Thyroid gland (tissue), 4 donors: ENCODE results near the gene ALDH3A2. TPM values are rescaled to one million over a fixed set of nuclear protein-coding genes. Genes with fewer than 3 reads are reported as not detected.

Experiments used
- DNase-seq, 2 donors: peaks; one replicate each; pipeline ENCODE4 v3.0.0-alpha.2; 2019
- H3K27ac ChIP-seq, 3 donors: fragments of 200-600 bp; sonication (generic); 1 replicate in 2 of 3; 2 replicates in 1 of 3; pipeline ENCODE4 v1.5.1; 2016 to 2019; ENCODE audit warnings: mild to moderate bottlenecking in 1 of 3, moderate library complexity in 1 of 3
- H3K27me3 ChIP-seq: fragments of 200-600 bp; sonication (generic); one replicate; pipeline ENCODE4 v1.5.1; 2019
- H3K36me3 ChIP-seq, 2 donors: fragments of 200-600 bp; sonication (generic); one replicate each; pipeline ENCODE4 v1.5.1; 2016 to 2019
- H3K4me1 ChIP-seq, 2 donors: fragments of 200-600 bp; sonication (generic); one replicate each; pipeline ENCODE4 v1.5.1; 2017 to 2019
- H3K4me3 ChIP-seq, 3 donors: fragments of 200-600 bp; sonication (generic); replicated peaks in 1 of 3; 1 replicate in 2 of 3; 2 replicates in 1 of 3; pipeline ENCODE4 v1.5.1; 2016; ENCODE audit warnings: mild to moderate bottlenecking in 1 of 3
- H3K9me3 ChIP-seq: fragments of 200-600 bp; sonication (generic); one replicate; pipeline ENCODE4 v1.5.1; 2017
- CTCF ChIP-seq, 6 experiments: fragments of 200-600 bp in 3 of 6; fragments of 450-650 bp in 3 of 6; sonication (generic) in 3 of 6; IDR thresholded peaks; one replicate each; pipeline ENCODE4 v1.5.1; 2016 to 2019; ENCODE audit warnings: antibody characterized with exemption in 6 of 6, mild to moderate bottlenecking in 2 of 6, inconsistent platforms in 1 of 6, moderate library complexity in 1 of 6
- POLR2A ChIP-seq, 2 donors: fragments of 450-650 bp; IDR thresholded peaks; one replicate each; pipeline ENCODE4 v1.6.1; 2017; ENCODE audit warnings: antibody characterized with exemption in 2 of 2, mild to moderate bottlenecking in 2 of 2, moderate library complexity in 1 of 2
- WGBS, 2 donors: methylation state at CpG; one replicate each; pipeline ENCODE4 v1.1.5; 2017; 5-methylcytosine and 5-hydroxymethylcytosine counted together
- intact Hi-C: fragments of 100-400 bp; cut with DNase I; formaldehyde crosslinking; loops from one replicate; pipeline ENCODE4 v1.15.1; 2023
- total RNA-seq, 4 donors: library from RNA; depleted of rRNA; stranded (reverse); fragments of >200 nt; gene quantifications; one replicate each; pipeline ENCODE4 v1.2.3, GENCODE V29; 2016

Gene ALDH3A2
- 100 to 1,000 TPM; 198 to 566 (median 366) TPM for total RNA-seq

- DNase-seq: peak; percentile 100
- peak within 1 kb of the TSS; percentile 96 to 98 (median 97) for H3K27ac ChIP-seq
- intact Hi-C loops: loop anchor here (10.0 kb wide), 1 partner anchor 134 kb away; no protein-coding TSS in a partner anchor
- peaks cover 49 to 59% of the 10 kb centered on the region in 2 donors for H3K4me1 ChIP-seq
- TF ChIP-seq CTCF (IDR thresholded peaks at IDR 0.05) (peak in 3 of 6 experiments; percentile 21 to 41 (median 34)), POLR2A (IDR thresholded peaks at IDR 0.05) (peak; percentile 66 to 97)
- peaks cover 7 to 8% of the 10 kb centered on the region in 2 donors for H3K36me3 ChIP-seq
- 0% methylated on average over 18 to 22 of the region's 71 CpGs for WGBS, 2 donors
- H3K27me3 ChIP-seq: no peaks in the 10 kb centered on the region
- no peaks in the 10 kb centered on the region for H3K9me3 ChIP-seq
- peak within 1 kb of the TSS; percentile 56 to 71 (median 71) for H3K4me3 ChIP-seq
Observed at GRCh38 chr17:19648475-19649273, at the start of gene ALDH3A2. Gene ALDH3A2, plus strand, starts transcription at chr17:19648751. Its CDS starts 221 bp downstream, at chr17:19648972.

GRCh38 chr17:19610311-19610710, 38.2 kb upstream of the ALDH3A2 start:
- no peak overlapping the region for H3K27ac ChIP-seq
- no peaks in the 10 kb centered on the region for H3K4me1 ChIP-seq
- no peaks in the 10 kb centered on the region for H3K27me3 ChIP-seq
- TF ChIP-seq POLR2A (IDR thresholded peaks at IDR 0.05) (no peak), CTCF (IDR thresholded peaks at IDR 0.05) (no peak)
- no peaks in the 10 kb centered on the region for H3K9me3 ChIP-seq
- H3K4me3 ChIP-seq: no peak overlapping the region
- no peak for DNase-seq
- 73 to 74% methylated on average over 2 of the region's 2 CpGs for WGBS, 2 donors
- intact Hi-C loops: no loop called here
- H3K36me3 ChIP-seq: no peaks in the 10 kb centered on the region

- no peak for TF ChIP-seq CTCF (IDR thresholded peaks at IDR 0.05)
- H3K9me3 ChIP-seq: no peaks in the 10 kb centered on the region
- intact Hi-C loops: no loop called here
- no peaks in the 10 kb centered on the region for H3K4me1 ChIP-seq
- H3K27ac ChIP-seq: no peak overlapping the region
- WGBS, 2 donors: 78 to 87% methylated on average over 5 of the region's 5 CpGs
- no peaks in the 10 kb centered on the region for H3K36me3 ChIP-seq
- no peak for DNase-seq
- H3K27me3 ChIP-seq: no peaks in the 10 kb centered on the region
- no peak overlapping the region for H3K4me3 ChIP-seq
Observed at GRCh38 chr17:19610879-19611278, 37.7 kb upstream of the ALDH3A2 start.

- no peak overlapping the region for H3K27ac ChIP-seq
Observed at GRCh38 chr17:19613979-19614378, 34.6 kb upstream of the ALDH3A2 start.

More at GRCh38 chr17:19613979-19614378, 34.6 kb upstream of the ALDH3A2 start:
- DNase-seq: no peak
- TF ChIP-seq POLR2A (IDR thresholded peaks at IDR 0.05) (no peak), CTCF (IDR thresholded peaks at IDR 0.05) (no peak)
- WGBS, 2 donors: 85 to 88% methylated on average over 10 of the region's 10 CpGs
- Histone ChIP-seq H3K4me3 (no peak overlapping the region), H3K27me3 (no peaks in the 10 kb centered on the region), H3K4me1 (no peaks in the 10 kb centered on the region), H3K9me3 (no peaks in the 10 kb centered on the region), H3K36me3 (no peaks in the 10 kb centered on the region)
- intact Hi-C loops: no loop called here
